ENCODE results near the gene THAP5. TPM values are rescaled to one million over a fixed set of nuclear protein-coding genes. Genes with fewer than 3 reads are reported as not detected.

THAP5 gene
- 17.6 and 18.7 TPM in 2 replicates for total RNA-seq

GRCh38 chr7:108569381-108570145, at the start of gene THAP5, which contains the start of gene DNAJB9:
TSS of gene THAP5 (minus strand) at chr7:108569706. CDS start at chr7:108569569, 137 bp downstream.
TSS of gene DNAJB9 (plus strand) at chr7:108569874. CDS start at chr7:108571727, 1,853 bp downstream.

DNA sequence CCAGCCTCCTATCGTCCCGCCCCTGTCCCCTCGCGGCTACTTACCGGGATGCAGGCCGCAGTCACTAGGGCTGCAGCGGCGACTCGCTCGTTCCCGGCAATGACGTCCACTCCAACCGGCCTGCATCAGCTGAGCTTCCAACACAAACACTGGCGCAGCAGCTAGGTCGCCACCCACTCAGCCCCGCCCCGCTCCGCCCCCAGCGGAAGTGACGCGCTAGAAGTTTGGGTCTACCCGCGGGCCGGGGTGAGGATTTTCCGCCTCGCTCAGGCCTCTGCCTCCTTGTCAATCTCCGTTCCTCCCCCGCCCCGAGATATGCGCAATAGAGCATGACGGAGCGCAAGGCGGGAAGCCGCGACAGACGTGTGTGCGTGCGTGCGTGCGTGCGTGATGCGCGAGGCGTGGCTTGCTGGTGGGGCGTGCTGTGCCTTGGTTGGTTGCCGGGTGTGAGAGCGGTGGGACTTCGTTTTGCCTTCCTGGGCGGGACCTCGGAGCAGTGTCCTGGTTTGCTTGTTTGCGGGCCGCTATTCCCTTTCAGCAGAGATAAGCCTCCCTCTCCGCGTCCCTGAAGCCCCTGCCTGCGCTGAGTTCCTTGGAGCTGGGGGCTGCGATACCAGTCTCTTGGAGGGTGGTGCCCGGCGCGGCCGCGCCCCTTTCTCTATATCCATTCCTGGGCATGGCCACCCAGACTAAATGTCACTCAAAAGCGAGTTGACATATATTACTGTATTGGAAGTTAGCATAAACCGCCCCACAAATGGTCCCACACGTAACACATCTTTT, 43.3 kb downstream of the THAP5 start, which contains the start of gene PNPLA8:
PNPLA8 (minus strand) TSS at position 151 of the 783 bp plus-strand sequence. CDS start 10,644 bp downstream, outside the sequence.

Other genes starting within 250 kb of the THAP5 start
- gene NRCAM, start 113.3 kb downstream of the THAP5 start, total RNA-seq = 1.1 and 2.6 TPM in 2 replicates
- gene PNPLA8, start 43.6 kb downstream of the THAP5 start, total RNA-seq = 15.0 and 18.1 TPM in 2 replicates
- 10.8 and 11.4 TPM in 2 replicates for gene DNAJB9, start 168 bp upstream of the THAP5 start, total RNA-seq